SU-DHL-6 (cell line): ENCODE measurements around the gene CSF1.

Experiments used
- H2AFZ ChIP-seq: fragments of 200-600 bp; sonication (generic); 2 replicates; pipeline ENCODE4 v1.6.1; 2014; ENCODE audit warnings: low read depth, mild to moderate bottlenecking, moderate library complexity, mixed read lengths, antibody characterized with exemption, low read length; ENCODE audit not compliant: severe bottlenecking
- H3F3A ChIP-seq: fragments of 200-600 bp; shearing (Covaris generic); 2 replicates; pipeline ENCODE4 v1.6.0; 2016; ENCODE audit warnings: antibody characterized with exemption, mild to moderate bottlenecking; ENCODE audit not compliant: insufficient read depth
- H3K27ac ChIP-seq: fragments of 200-600 bp; sonication (generic); 2 replicates; pipeline ENCODE4 v1.5.1; 2016; ENCODE audit warnings: low read depth, mild to moderate bottlenecking, low read length, moderate library complexity, mixed read lengths
- H3K27me3 ChIP-seq: fragments of 200-600 bp; sonication (generic), shearing (Covaris generic); 2 replicates; pipeline ENCODE4 v1.6.0; 2014; ENCODE audit warnings: mild to moderate bottlenecking, low read length
- H3K36me3 ChIP-seq: fragments of 200-600 bp; sonication (generic); 2 replicates; pipeline ENCODE4 v1.6.1; 2014; ENCODE audit warnings: mild to moderate bottlenecking, low read length, mixed read lengths
- H3K4me2 ChIP-seq: fragments of 300-600, 200-600 bp; shearing (Covaris generic), sonication (generic); 2 replicates; pipeline ENCODE4 v1.6.0; 2014; ENCODE audit warnings: low read length, low read depth, mild to moderate bottlenecking; ENCODE audit not compliant: poor library complexity, severe bottlenecking
- H3K4me3 ChIP-seq: fragments of 200-600 bp; sonication (generic); 2 replicates; pipeline ENCODE4 v1.5.1; 2014; ENCODE audit warnings: antibody characterized with exemption, low read length, mild to moderate bottlenecking, mixed read lengths; ENCODE audit not compliant: insufficient read depth, poor library complexity, severe bottlenecking
- H3K79me2 ChIP-seq: fragments of 200-600 bp; sonication (generic); 2 replicates; pipeline ENCODE4 v1.6.1; 2014; ENCODE audit warnings: mild to moderate bottlenecking, low read length, moderate library complexity; ENCODE audit not compliant: insufficient read depth
- H3K9ac ChIP-seq: fragments of 200-600 bp; sonication (generic); 2 replicates; pipeline ENCODE4 v1.7.0; 2014; ENCODE audit warnings: mild to moderate bottlenecking, low read length
- H3K9me2 ChIP-seq: fragments of 200-600 bp; sonication (generic); replicated peaks from 2 replicates; pipeline ENCODE4 v1.6.1; 2014; ENCODE audit warnings: low read length; ENCODE audit not compliant: insufficient read depth
- H3K9me3 ChIP-seq: fragments of 200-600 bp; sonication (generic); 2 replicates; pipeline ENCODE4 v1.6.1; 2014; ENCODE audit warnings: low read length, mixed read lengths; ENCODE audit not compliant: insufficient read depth
- H4K20me1 ChIP-seq: fragments of 200-600 bp; sonication (generic); 2 replicates; pipeline ENCODE4 v1.6.1; 2014; ENCODE audit warnings: low read depth, mild to moderate bottlenecking, antibody characterized with exemption, low read length, moderate library complexity, mixed read lengths
- CTCF ChIP-seq: fragments of 200-600 bp; sonication (generic); IDR thresholded peaks from one replicate; pipeline ENCODE4 v1.5.1; 2017; ENCODE audit warnings: antibody characterized with exemption, mild to moderate bottlenecking, low read length, moderate library complexity; ENCODE audit not compliant: insufficient read depth, poor library complexity, severe bottlenecking
- EZH2phosphoT487 ChIP-seq: fragments of 200-600 bp; sonication (generic), shearing (Covaris generic); conservative IDR thresholded peaks from 2 replicates; pipeline ENCODE4 v1.6.1; 2018; ENCODE audit warnings: mild to moderate bottlenecking, antibody characterized with exemption, low read length, moderate library complexity, mixed read lengths

CSF1 gene

GRCh38 chr1:109890115-109890953 lies 20.3 kb upstream of the CSF1 start:
- Histone ChIP-seq H4K20me1 (no peaks in the 10 kb centered on the region), H3K9ac (no peak overlapping the region), H3K27ac (no peak overlapping the region), H3K4me3 (no peak overlapping the region), H3K9me3 (no peaks in the 10 kb centered on the region), H3K36me3 (no peaks in the 10 kb centered on the region), H3K9me2 (no peaks in the 10 kb centered on the region), H3F3A (no peaks in the 10 kb centered on the region), H3K4me2 (no peak overlapping the region), H2AFZ (no peak overlapping the region), H3K27me3 (no peaks in the 10 kb centered on the region), H3K79me2 (no peaks in the 10 kb centered on the region)
- no peak for TF ChIP-seq CTCF
- no peak for TF ChIP-seq EZH2phosphoT487

DNA sequence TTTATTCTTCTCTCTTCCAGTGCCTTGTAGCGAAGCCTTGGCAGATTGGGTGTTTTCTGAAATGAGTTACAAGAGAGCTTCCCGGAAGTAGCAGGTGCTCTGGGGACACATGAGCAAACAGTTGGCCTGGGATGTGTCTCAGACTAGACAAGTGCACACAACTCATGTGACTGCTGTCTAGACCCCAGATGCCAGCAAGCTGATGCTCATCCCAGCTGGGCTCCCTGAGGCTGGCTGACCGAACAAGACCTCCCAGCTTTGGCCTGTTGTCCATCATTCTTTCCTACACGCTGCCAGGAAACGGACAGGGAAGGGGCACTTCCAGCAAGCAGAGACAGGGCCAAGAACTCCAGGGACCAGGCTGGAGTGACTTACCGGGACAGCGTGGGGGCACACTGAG lies 18.7 kb upstream of the CSF1 start:
- Histone ChIP-seq H3K36me3 (no peaks in the 10 kb centered on the region), H3K9me3 (no peaks in the 10 kb centered on the region), H3K27ac (no peak overlapping the region), H3K79me2 (no peaks in the 10 kb centered on the region), H3K9me2 (no peaks in the 10 kb centered on the region), H3K4me2 (no peak overlapping the region), H4K20me1 (no peaks in the 10 kb centered on the region), H3K4me3 (no peak overlapping the region), H3F3A (no peaks in the 10 kb centered on the region), H3K27me3 (no peaks in the 10 kb centered on the region), H2AFZ (no peak overlapping the region), H3K9ac (no peak overlapping the region)
- TF ChIP-seq EZH2phosphoT487, result no peak
- TF ChIP-seq CTCF, result no peak

DNA sequence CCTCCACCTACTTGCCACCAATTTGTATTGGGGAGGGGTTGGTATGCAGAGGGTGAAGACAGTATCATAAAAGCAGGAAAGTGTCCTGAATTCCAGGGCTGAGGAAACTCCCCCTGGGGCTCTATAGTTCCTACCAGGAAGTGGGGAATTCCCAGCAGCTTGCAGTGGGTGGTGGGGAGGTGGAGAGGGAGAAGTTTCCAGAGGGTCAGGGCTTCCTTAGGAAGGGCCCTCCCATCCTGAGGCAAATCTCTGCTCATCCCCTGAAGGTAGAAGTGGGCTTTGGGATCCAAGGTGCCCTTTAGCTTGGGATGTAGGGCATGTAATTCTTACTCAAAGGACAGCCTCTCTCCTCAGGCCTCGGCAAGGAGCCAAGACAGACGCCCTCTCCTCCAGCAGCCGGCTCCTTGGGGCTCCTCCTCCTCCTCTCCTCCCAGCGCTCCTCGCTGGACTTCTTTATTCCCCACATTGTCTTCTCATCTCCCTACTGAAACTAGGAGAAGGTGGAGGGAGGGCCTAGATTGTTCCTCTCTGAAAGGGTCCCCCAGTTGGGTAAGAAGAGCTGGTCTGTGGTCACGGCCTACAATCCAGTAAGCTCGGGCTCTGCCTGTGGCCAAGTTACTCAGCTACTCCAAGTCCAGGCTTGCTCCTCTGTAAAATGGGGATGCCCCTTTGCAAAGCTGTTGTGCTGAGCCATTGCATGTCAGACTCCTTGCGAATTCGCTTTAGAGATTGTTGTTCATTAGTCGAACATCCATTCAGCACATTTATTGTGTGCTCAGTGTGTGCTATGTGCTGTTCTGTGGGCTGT lies 17.9 kb upstream of the CSF1 start:
- no peaks in the 10 kb centered on the region for H3K36me3 ChIP-seq
- no peaks in the 10 kb centered on the region for H3K27me3 ChIP-seq
- H3K4me2 ChIP-seq, result no peak overlapping the region
- H4K20me1 ChIP-seq, result no peaks in the 10 kb centered on the region
- no peak for TF ChIP-seq CTCF
- TF ChIP-seq EZH2phosphoT487, result no peak
- H3K9ac ChIP-seq, result no peak overlapping the region
- H3K79me2 ChIP-seq, result no peaks in the 10 kb centered on the region
- H3F3A ChIP-seq, result no peaks in the 10 kb centered on the region
- no peaks in the 10 kb centered on the region for H3K9me2 ChIP-seq
- no peaks in the 10 kb centered on the region for H3K9me3 ChIP-seq
- H3K27ac ChIP-seq, result no peak overlapping the region
- no peak overlapping the region for H3K4me3 ChIP-seq
- H2AFZ ChIP-seq, result no peak overlapping the region
